Stimulated activated memory B cell treated with anti-CD40 and anti-IgM and Interleukin-4, amounts not matched to agents 10 μg/mL and 1 μg/mL and 100 μg/mL, for 72 hours (primary cell): ENCODE results near the gene CST3.

Experiments used
- ATAC-seq: fragments of 150-1000 bp; cut with Tn5 transposase; 2 replicates; pipeline ENCODE4 v1.10.0; 2021
- H3K27ac Mint-ChIP-seq: one replicate; pipeline ENCODE4 v1.8.0; 2022; ENCODE audit warnings: mild to moderate bottlenecking, mixed read lengths
- H3K27me3 Mint-ChIP-seq: one replicate; pipeline ENCODE4 v1.8.0; 2022; ENCODE audit warnings: mixed read lengths
- H3K36me3 Mint-ChIP-seq: one replicate; pipeline ENCODE4 v1.8.0; 2022; ENCODE audit warnings: mixed read lengths
- H3K4me1 Mint-ChIP-seq: one replicate; pipeline ENCODE4 v1.8.0; 2022; ENCODE audit warnings: mixed read lengths
- H3K4me3 Mint-ChIP-seq: one replicate; pipeline ENCODE4 v1.8.0; 2022; ENCODE audit warnings: mild to moderate bottlenecking, moderate library complexity, mixed read lengths
- H3K9me3 Mint-ChIP-seq: one replicate; pipeline ENCODE4 v1.8.0; 2022; ENCODE audit warnings: mixed read lengths

The CST3 gene

GRCh38 chr20:23654717-23655116, 17.0 kb upstream of the CST3 start:
- no peak for ATAC-seq
- Mint-ChIP-seq H3K9me3 (peaks cover under 1% of the 10 kb centered on the region), H3K27ac (no peak overlapping the region), H3K27me3 (peaks cover 11% of the 10 kb centered on the region), H3K36me3 (no peaks in the 10 kb centered on the region), H3K4me3 (no peak overlapping the region), H3K4me1 (no peaks in the 10 kb centered on the region)

GRCh38 chr20:23654000-23654399, 16.2 kb upstream of the CST3 start:
- no peak overlapping the region for H3K4me3 Mint-ChIP-seq
- peaks cover 11% of the 10 kb centered on the region for H3K27me3 Mint-ChIP-seq
- H3K27ac Mint-ChIP-seq = no peak overlapping the region
- no peaks in the 10 kb centered on the region for H3K36me3 Mint-ChIP-seq
- no peaks in the 10 kb centered on the region for H3K9me3 Mint-ChIP-seq
- H3K4me1 Mint-ChIP-seq = no peaks in the 10 kb centered on the region
- ATAC-seq = no peak

GRCh38 chr20:23653400-23653938, 15.7 kb upstream of the CST3 start:
- Mint-ChIP-seq H3K9me3 (no peaks in the 10 kb centered on the region), H3K4me3 (no peak overlapping the region), H3K36me3 (no peaks in the 10 kb centered on the region), H3K27ac (no peak overlapping the region), H3K4me1 (no peaks in the 10 kb centered on the region), H3K27me3 (peaks cover 11% of the 10 kb centered on the region)
- ATAC-seq = no peak

GRCh38 chr20:23652926-23653325, 15.2 kb upstream of the CST3 start:
- no peak for ATAC-seq
- no peaks in the 10 kb centered on the region for H3K4me1 Mint-ChIP-seq
- H3K27ac Mint-ChIP-seq = no peak overlapping the region
- H3K27me3 Mint-ChIP-seq = peaks cover 11% of the 10 kb centered on the region
- no peaks in the 10 kb centered on the region for H3K36me3 Mint-ChIP-seq
- H3K4me3 Mint-ChIP-seq = no peak overlapping the region
- H3K9me3 Mint-ChIP-seq = no peaks in the 10 kb centered on the region

- Mint-ChIP-seq H3K4me1 (no peaks in the 10 kb centered on the region), H3K27ac (no peak overlapping the region), H3K4me3 (no peak overlapping the region), H3K9me3 (no peaks in the 10 kb centered on the region), H3K27me3 (peaks cover 11% of the 10 kb centered on the region), H3K36me3 (no peaks in the 10 kb centered on the region)
- no peak for ATAC-seq
These were observed 14.6 kb upstream of the CST3 start for GRCh38 chr20:23652371-23652770.

- H3K4me3 Mint-ChIP-seq = no peak overlapping the region
- H3K4me1 Mint-ChIP-seq = no peaks in the 10 kb centered on the region
- no peak overlapping the region for H3K27ac Mint-ChIP-seq
- H3K9me3 Mint-ChIP-seq = no peaks in the 10 kb centered on the region
- no peak for ATAC-seq
- H3K27me3 Mint-ChIP-seq = peaks cover 15% of the 10 kb centered on the region
- H3K36me3 Mint-ChIP-seq = no peaks in the 10 kb centered on the region
These were observed 13.4 kb upstream of the CST3 start for GRCh38 chr20:23651117-23651516.

- no peak for ATAC-seq
- Mint-ChIP-seq H3K4me1 (no peaks in the 10 kb centered on the region), H3K27ac (no peak overlapping the region), H3K4me3 (no peak overlapping the region), H3K27me3 (peaks cover 23% of the 10 kb centered on the region), H3K9me3 (no peaks in the 10 kb centered on the region), H3K36me3 (no peaks in the 10 kb centered on the region)
These were observed 12.2 kb upstream of the CST3 start for GRCh38 chr20:23649830-23650417.

GRCh38 chr20:23649242-23649641, 11.5 kb upstream of the CST3 start:
- Mint-ChIP-seq H3K27me3 (peaks cover 23% of the 10 kb centered on the region), H3K36me3 (no peaks in the 10 kb centered on the region), H3K4me3 (no peak overlapping the region), H3K4me1 (no peaks in the 10 kb centered on the region), H3K9me3 (no peaks in the 10 kb centered on the region), H3K27ac (no peak overlapping the region)
- no peak for ATAC-seq

GRCh38 chr20:23647346-23647745, 9.6 kb upstream of the CST3 start:
- no peak for ATAC-seq
- no peaks in the 10 kb centered on the region for H3K36me3 Mint-ChIP-seq
- no peak overlapping the region for H3K27ac Mint-ChIP-seq
- H3K4me1 Mint-ChIP-seq = peaks cover 6% of the 10 kb centered on the region
- H3K4me3 Mint-ChIP-seq = no peak overlapping the region
- H3K9me3 Mint-ChIP-seq = no peaks in the 10 kb centered on the region
- peaks cover 12% of the 10 kb centered on the region for H3K27me3 Mint-ChIP-seq

- no peaks in the 10 kb centered on the region for H3K36me3 Mint-ChIP-seq
- H3K27me3 Mint-ChIP-seq = peaks cover 12% of the 10 kb centered on the region
- no peak overlapping the region for H3K27ac Mint-ChIP-seq
- H3K4me3 Mint-ChIP-seq = no peak overlapping the region
- peaks cover 6% of the 10 kb centered on the region for H3K4me1 Mint-ChIP-seq
- no peaks in the 10 kb centered on the region for H3K9me3 Mint-ChIP-seq
- no peak for ATAC-seq
These were observed 8.5 kb upstream of the CST3 start for GRCh38 chr20:23646106-23646873.

GRCh38 chr20:23645575-23645974, 7.8 kb upstream of the CST3 start:
- Mint-ChIP-seq H3K36me3 (no peaks in the 10 kb centered on the region), H3K27me3 (peaks cover 14% of the 10 kb centered on the region), H3K9me3 (no peaks in the 10 kb centered on the region), H3K27ac (no peak overlapping the region), H3K4me1 (peaks cover 6% of the 10 kb centered on the region), H3K4me3 (no peak overlapping the region)
- ATAC-seq = no peak

GRCh38 chr20:23644164-23644563, 6.4 kb upstream of the CST3 start:
- ATAC-seq = no peak
- H3K27ac Mint-ChIP-seq = no peak overlapping the region
- no peaks in the 10 kb centered on the region for H3K9me3 Mint-ChIP-seq
- H3K36me3 Mint-ChIP-seq = no peaks in the 10 kb centered on the region
- H3K27me3 Mint-ChIP-seq = peaks cover 28% of the 10 kb centered on the region
- H3K4me1 Mint-ChIP-seq = peaks cover 6% of the 10 kb centered on the region
- no peak overlapping the region for H3K4me3 Mint-ChIP-seq

GRCh38 chr20:23643659-23644058, 5.9 kb upstream of the CST3 start:
- Mint-ChIP-seq H3K27ac (no peak overlapping the region), H3K4me3 (no peak overlapping the region), H3K9me3 (no peaks in the 10 kb centered on the region), H3K36me3 (no peaks in the 10 kb centered on the region), H3K27me3 (peaks cover 33% of the 10 kb centered on the region), H3K4me1 (peaks cover 6% of the 10 kb centered on the region)
- ATAC-seq = no peak

GRCh38 chr20:23641936-23642751, 4.4 kb upstream of the CST3 start:
- H3K9me3 Mint-ChIP-seq = no peaks in the 10 kb centered on the region
- peaks cover 6% of the 10 kb centered on the region for H3K4me1 Mint-ChIP-seq
- H3K36me3 Mint-ChIP-seq = no peaks in the 10 kb centered on the region
- ATAC-seq = no peak
- H3K27ac Mint-ChIP-seq = no peak overlapping the region
- H3K27me3 Mint-ChIP-seq = peaks cover 40% of the 10 kb centered on the region
- no peak overlapping the region for H3K4me3 Mint-ChIP-seq
